SK-N-SH (cell line): Measurements from ENCODE around the gene SFT2D1. TPM values are rescaled to one million over a fixed set of nuclear protein-coding genes. Genes with fewer than 3 reads are reported as not detected.

Source experiments
- CTCF ChIA-PET: fragments of 300-600, 350-600 bp; formaldehyde crosslinking; extraction: SDS; loops from one replicate; lab custom pipeline; 2021; lab: Yijun Ruan, JAX
- POLR2A ChIA-PET: fragments of 350-600 bp; sonication (Branson Sonifier 250); formaldehyde crosslinking; extraction: SDS; loops from one replicate; lab custom pipeline; 2020; ENCODE audit warnings: antibody characterized with exemption, inconsistent platforms; lab: Yijun Ruan, JAX
- DNase-seq: peaks from one replicate; pipeline ENCODE4 v3.0.0; 2012
- H2AFZ ChIP-seq: fragments of 200-600 bp; sonication (generic); 2 replicates; pipeline ENCODE4 v1.8.1; 2016; ENCODE audit warnings: antibody characterized with exemption, mild to moderate bottlenecking, low read depth
- H3F3A ChIP-seq: fragments of 200-600 bp; sonication (generic); replicated peaks from 2 replicates; pipeline ENCODE3; 2016; ENCODE audit warnings: antibody characterized with exemption, mild to moderate bottlenecking; ENCODE audit not compliant: insufficient read depth
- H3K27ac ChIP-seq, 2 experiments: fragments of 200-500 bp in 1 of 2; fragments of 200-600 bp in 1 of 2; sonication (Bioruptor generic) in 1 of 2; sonication (generic), shearing (Covaris generic) in 1 of 2; 2 replicates each; pipeline versions ENCODE4 v1.5.1 to v1.6.1; 2014 to 2016; ENCODE audit warnings: low read depth in 2 of 2, inconsistent platforms in 1 of 2, low read length in 1 of 2, mild to moderate bottlenecking in 1 of 2, mixed read lengths in 1 of 2
- H3K27me3 ChIP-seq: fragments of 200-600 bp; sonication (generic), shearing (Covaris generic); 2 replicates; pipeline ENCODE4 v1.6.1; 2016; ENCODE audit warnings: mixed run types; ENCODE audit not compliant: insufficient read depth
- H3K36me3 ChIP-seq, 2 experiments: fragments of 200-500 bp in 1 of 2; fragments of 200-600 bp in 1 of 2; sonication (Bioruptor generic) in 1 of 2; sonication (generic) in 1 of 2; replicated peaks in 1 of 2; 2 replicates each; pipeline versions ENCODE3 to v1.5.1; 2014 to 2016; ENCODE audit warnings: low read length in 1 of 2, mild to moderate bottlenecking in 1 of 2; ENCODE audit not compliant: insufficient read depth in 2 of 2, control insufficient read depth in 1 of 2
- H3K4me1 ChIP-seq, 2 experiments: fragments of 200-500 bp in 1 of 2; fragments of 200-600 bp in 1 of 2; sonication (Bioruptor generic) in 1 of 2; sonication (generic), shearing (Covaris generic) in 1 of 2; 2 replicates each; pipeline versions ENCODE4 v1.5.1 to v1.6.1; 2014 to 2016; ENCODE audit warnings: low read depth in 1 of 2, low read length in 1 of 2, mixed run types in 1 of 2; ENCODE audit not compliant: insufficient read depth in 2 of 2, control insufficient read depth in 1 of 2
- H3K4me2 ChIP-seq: fragments of 200-600 bp; sonication (generic), shearing (Covaris generic); 2 replicates; pipeline ENCODE4 v1.6.1; 2017; ENCODE audit warnings: mixed run types
- H3K4me3 ChIP-seq, 2 experiments: fragments of 200-500 bp in 1 of 2; fragments of 200-600 bp in 1 of 2; sonication (Bioruptor generic) in 1 of 2; sonication (generic), shearing (Covaris generic) in 1 of 2; 2 replicates each; pipeline versions ENCODE4 v1.5.1 to v1.8.1; 2014 to 2016; ENCODE audit warnings: low read depth in 2 of 2, inconsistent platforms in 1 of 2, low read length in 1 of 2, mild to moderate bottlenecking in 1 of 2, mixed read lengths in 1 of 2, moderate library complexity in 1 of 2
- H3K79me2 ChIP-seq: fragments of 200-600 bp; sonication (generic); 2 replicates; pipeline ENCODE4 v1.8.1; 2017; ENCODE audit warnings: mild to moderate bottlenecking; ENCODE audit not compliant: insufficient read depth
- H3K9ac ChIP-seq: fragments of 200-600 bp; sonication (generic); 2 replicates; pipeline ENCODE4 v1.6.1; 2017; ENCODE audit warnings: mixed run types
- H3K9me2 ChIP-seq: fragments of 200-600 bp; sonication (generic); 2 replicates; pipeline ENCODE4 v1.6.1; 2017; ENCODE audit warnings: mixed run types
- H3K9me3 ChIP-seq: fragments of 200-600 bp; sonication (generic); 2 replicates; pipeline ENCODE4 v1.6.1; 2017; ENCODE audit warnings: mixed run types, mild to moderate bottlenecking, moderate library complexity
- H4K20me1 ChIP-seq: fragments of 200-600 bp; sonication (generic); 2 replicates; pipeline ENCODE4 v1.6.1; 2017; ENCODE audit warnings: mild to moderate bottlenecking, mixed run types; ENCODE audit not compliant: insufficient read depth
- WGBS: methylation state at CpG from one replicate; pipeline ENCODE4 v1.1.6; 2017; ENCODE audit warnings: low lambda C conversion rate; 5-methylcytosine and 5-hydroxymethylcytosine counted together
- polyA plus RNA-seq, 3 experiments: library from polyadenylated mRNA; depleted of rRNA; stranded (reverse); fragments of >200 nt; gene quantifications; 2 replicates each; pipeline ENCODE4 v1.2.3, GENCODE V29; 2012
- TF ChIP-seq, protein P1 (sequence below): IDR thresholded peaks from 2 replicates; pipeline ENCODE4 v1.4.0; 2012; ENCODE audit warnings: low read depth, borderline replicate concordance
- TF ChIP-seq, protein P2 (sequence below): fragments of 150-350 bp; IDR thresholded peaks from 2 replicates; pipeline ENCODE4 v1.6.1; 2016; ENCODE audit warnings: mild to moderate bottlenecking, low read depth, low read length

Gene SFT2D1
- polyA plus RNA-seq, 1 of the 3 experiments (the other 2 are of a cell fraction), result 131 TPM

DNA sequence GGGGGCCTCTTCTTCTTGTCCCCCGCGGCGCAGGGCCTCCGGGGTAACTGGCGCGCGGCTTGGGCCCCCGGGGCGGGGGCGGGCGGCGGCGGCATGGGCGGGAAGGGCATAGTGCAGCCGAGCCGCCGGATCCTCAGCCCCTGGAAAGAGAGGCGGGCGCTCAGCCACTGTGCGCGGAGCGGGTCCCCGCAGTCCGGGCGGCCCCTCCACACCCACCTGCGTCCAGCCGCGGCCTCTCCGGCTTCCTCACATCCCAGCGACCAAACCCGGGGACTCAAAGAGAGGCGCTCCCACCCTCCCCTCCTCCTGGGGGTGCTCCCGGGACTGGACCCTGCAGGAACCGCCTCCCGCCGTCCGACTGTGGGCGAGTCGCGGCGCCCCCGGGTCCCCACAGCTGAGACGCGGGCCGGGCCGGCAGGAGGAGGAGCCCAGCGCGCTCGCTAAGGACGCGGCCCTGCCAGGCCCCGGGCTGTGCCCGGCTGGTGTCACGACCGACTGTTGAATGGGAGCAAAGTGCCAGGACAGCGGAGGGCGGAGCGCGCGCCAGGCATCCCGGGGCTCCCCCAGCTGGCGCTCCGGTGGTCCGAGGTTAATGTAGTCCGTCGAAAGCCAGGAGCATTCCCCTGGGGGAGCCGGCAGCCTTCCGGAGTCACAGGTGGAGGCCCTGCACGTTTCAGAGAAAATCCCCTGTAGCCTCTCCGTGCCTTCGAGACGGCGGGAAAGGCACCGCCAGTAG is 34.1 kb downstream of the SFT2D1 start, which contains the start of gene PRR18:
Gene PRR18, minus strand, starts transcription at position 360 of the 736 bp plus-strand sequence. Its CDS starts 250 bp downstream, at position 110.
- H3K9ac ChIP-seq, result no peak within 1 kb of the TSS
- peak within 1 kb of the TSS; percentile 50; the same call in 1 of the 2 replicates for H3K4me2 ChIP-seq
- no peaks in the 10 kb centered on the region for H3F3A ChIP-seq
- POLR2A ChIA-PET, result interaction anchor here (0.6 kb wide), 1 partner anchor 302 kb away, joined by 3 read pairs; no protein-coding TSS in a partner anchor
- peaks cover 0 to 13% of the 10 kb centered on the region in 2 experiments; a peak in 1 of 4 replicates for H3K4me1 ChIP-seq
- 48% methylated on average over 16 of the region's 74 CpGs for WGBS
- TF ChIP-seq, protein P1, sequence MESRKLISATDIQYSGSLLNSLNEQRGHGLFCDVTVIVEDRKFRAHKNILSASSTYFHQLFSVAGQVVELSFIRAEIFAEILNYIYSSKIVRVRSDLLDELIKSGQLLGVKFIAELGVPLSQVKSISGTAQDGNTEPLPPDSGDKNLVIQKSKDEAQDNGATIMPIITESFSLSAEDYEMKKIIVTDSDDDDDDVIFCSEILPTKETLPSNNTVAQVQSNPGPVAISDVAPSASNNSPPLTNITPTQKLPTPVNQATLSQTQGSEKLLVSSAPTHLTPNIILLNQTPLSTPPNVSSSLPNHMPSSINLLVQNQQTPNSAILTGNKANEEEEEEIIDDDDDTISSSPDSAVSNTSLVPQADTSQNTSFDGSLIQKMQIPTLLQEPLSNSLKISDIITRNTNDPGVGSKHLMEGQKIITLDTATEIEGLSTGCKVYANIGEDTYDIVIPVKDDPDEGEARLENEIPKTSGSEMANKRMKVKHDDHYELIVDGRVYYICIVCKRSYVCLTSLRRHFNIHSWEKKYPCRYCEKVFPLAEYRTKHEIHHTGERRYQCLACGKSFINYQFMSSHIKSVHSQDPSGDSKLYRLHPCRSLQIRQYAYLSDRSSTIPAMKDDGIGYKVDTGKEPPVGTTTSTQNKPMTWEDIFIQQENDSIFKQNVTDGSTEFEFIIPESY, result no peak
- no peaks in the 10 kb centered on the region for H3K9me2 ChIP-seq
- H3K36me3 ChIP-seq, result no peaks in the 10 kb centered on the region
- H3K27ac ChIP-seq, result no peak within 1 kb of the TSS
- DNase-seq, result peak; percentile 75
- CTCF ChIA-PET, result interaction anchor here (0.8 to 2.3 kb wide), 8 partner anchors 12 to 183 kb away, joined by 3 to 7 read pairs (median 4); no protein-coding TSS in a partner anchor
- H3K79me2 ChIP-seq, result no peaks in the 10 kb centered on the region
- no peaks in the 10 kb centered on the region for H3K9me3 ChIP-seq
- no peaks in the 10 kb centered on the region for H4K20me1 ChIP-seq
- H3K4me3 ChIP-seq, result peak within 1 kb of the TSS in 1 of 2 experiments; percentile 40; a peak in 2 of 4 replicates
- peaks cover 35% of the 10 kb centered on the region for H3K27me3 ChIP-seq
- no peak within 1 kb of the TSS for H2AFZ ChIP-seq

DNA sequence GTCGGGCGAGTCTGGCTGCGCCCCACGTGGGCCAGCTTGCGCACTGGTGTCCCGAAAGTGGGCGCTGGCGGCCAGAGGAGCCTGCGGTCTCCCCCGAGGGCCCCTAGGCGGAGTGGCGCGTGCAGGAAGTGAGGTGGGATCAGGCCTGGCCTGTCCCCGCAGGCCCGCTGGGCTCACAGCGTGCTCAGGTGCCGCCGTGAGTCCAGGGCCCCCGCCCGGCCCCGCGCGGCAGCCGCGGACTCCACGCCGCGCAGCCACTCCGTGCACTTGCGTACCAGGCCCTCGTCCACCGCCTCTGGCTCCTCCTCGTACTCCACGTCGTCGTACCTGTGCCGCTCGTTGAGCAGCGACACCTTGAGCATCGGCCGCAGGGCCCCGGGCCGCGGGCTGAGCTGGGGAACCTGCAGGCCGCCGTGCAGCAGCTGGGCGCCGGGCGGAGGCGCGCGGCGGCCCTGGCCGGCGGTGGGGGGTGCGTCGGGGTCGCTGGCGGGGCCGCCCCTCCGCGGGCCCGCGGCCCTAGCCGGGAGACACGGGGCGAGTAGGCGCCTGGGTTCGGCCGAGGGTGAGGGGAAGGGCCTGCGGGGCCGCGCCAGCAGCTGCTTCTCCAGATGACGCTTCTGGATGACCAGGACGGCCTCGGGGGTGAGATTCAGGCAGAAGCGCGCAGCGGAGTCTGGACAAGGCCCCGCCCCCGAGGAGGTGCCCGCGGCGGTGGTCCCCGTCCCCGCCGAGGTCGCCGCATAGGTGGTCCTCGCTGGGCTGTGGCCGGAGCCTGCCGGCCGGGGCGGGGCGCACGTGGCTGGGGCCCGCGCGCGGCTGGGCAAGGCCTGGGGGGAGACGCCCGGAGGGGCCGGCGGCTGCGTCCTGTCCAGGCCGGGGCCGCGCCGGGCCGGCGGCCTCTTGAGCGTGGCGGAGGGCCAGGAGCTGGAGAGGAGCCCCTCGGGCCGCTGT is 35.0 kb downstream of the SFT2D1 start:
- TF ChIP-seq, protein P2, sequence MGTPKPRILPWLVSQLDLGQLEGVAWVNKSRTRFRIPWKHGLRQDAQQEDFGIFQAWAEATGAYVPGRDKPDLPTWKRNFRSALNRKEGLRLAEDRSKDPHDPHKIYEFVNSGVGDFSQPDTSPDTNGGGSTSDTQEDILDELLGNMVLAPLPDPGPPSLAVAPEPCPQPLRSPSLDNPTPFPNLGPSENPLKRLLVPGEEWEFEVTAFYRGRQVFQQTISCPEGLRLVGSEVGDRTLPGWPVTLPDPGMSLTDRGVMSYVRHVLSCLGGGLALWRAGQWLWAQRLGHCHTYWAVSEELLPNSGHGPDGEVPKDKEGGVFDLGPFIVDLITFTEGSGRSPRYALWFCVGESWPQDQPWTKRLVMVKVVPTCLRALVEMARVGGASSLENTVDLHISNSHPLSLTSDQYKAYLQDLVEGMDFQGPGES, result no peak
- no peaks in the 10 kb centered on the region for H3K9me3 ChIP-seq
- peak overlapping the region in 1 of 2 experiments; percentile 40; a peak in 2 of 4 replicates for H3K4me3 ChIP-seq
- H3K4me1 ChIP-seq, result peaks cover 0 to 13% of the 10 kb centered on the region in 2 experiments; a peak in 1 of 4 replicates
- CTCF ChIA-PET, result interaction anchor here (0.9 to 2.3 kb wide), 5 partner anchors 15 to 182 kb away, joined by 3 to 5 read pairs (median 4); no protein-coding TSS in a partner anchor
- no peaks in the 10 kb centered on the region for H4K20me1 ChIP-seq
- WGBS, result 10% methylated on average over 31 of the region's 115 CpGs
- H3K36me3 ChIP-seq, result no peaks in the 10 kb centered on the region
- POLR2A ChIA-PET, result no interaction called here
- H3K27me3 ChIP-seq, result peaks cover 35% of the 10 kb centered on the region
- H3K9ac ChIP-seq, result no peak overlapping the region
- no peak overlapping the region for H2AFZ ChIP-seq
- no peaks in the 10 kb centered on the region for H3K79me2 ChIP-seq
- no peak overlapping the region for H3K27ac ChIP-seq
- peak overlapping the region; percentile 50; the same call in 1 of the 2 replicates for H3K4me2 ChIP-seq
- peak; percentile 73 for DNase-seq
- H3K9me2 ChIP-seq, result no peaks in the 10 kb centered on the region
- no peaks in the 10 kb centered on the region for H3F3A ChIP-seq
